H9 (cell line): ENCODE data around the gene PIP5KL1. TPM values are rescaled to one million over a fixed set of nuclear protein-coding genes. Genes with fewer than 3 reads are reported as not detected.

Experiments used
- DNase-seq: peaks from one replicate; pipeline ENCODE4 v3.0.0-alpha.2; 2017
- H2AFZ ChIP-seq: one replicate; pipeline ENCODE4 v1.6.1; 2013; ENCODE audit warnings: mild to moderate bottlenecking, low read length, control low read depth, moderate library complexity
- H2AK5ac ChIP-seq: 2 replicates; pipeline ENCODE4 v1.6.1; 2013; ENCODE audit warnings: low read length, control low read depth, mixed read lengths; ENCODE audit not compliant: insufficient read length
- H2BK120ac ChIP-seq: one replicate; pipeline ENCODE4 v1.6.1; 2013; ENCODE audit warnings: low read depth, mild to moderate bottlenecking, low read length, control low read depth, inconsistent platforms; ENCODE audit not compliant: poor library complexity, severe bottlenecking
- H2BK12ac ChIP-seq: 2 replicates; pipeline ENCODE4 v1.6.1; 2013; ENCODE audit warnings: low read length, control low read depth, mixed read lengths, low read depth; ENCODE audit not compliant: insufficient read length
- H2BK15ac ChIP-seq: 2 replicates; pipeline ENCODE4 v1.6.1; 2013; ENCODE audit warnings: low read depth, low read length, control low read depth
- H2BK20ac ChIP-seq: one replicate; pipeline ENCODE4 v1.6.1; 2013; ENCODE audit warnings: low read depth, mild to moderate bottlenecking, low read length, control low read depth, inconsistent platforms; ENCODE audit not compliant: poor library complexity, severe bottlenecking
- H2BK5ac ChIP-seq: 2 replicates; pipeline ENCODE4 v1.6.1; 2013; ENCODE audit warnings: low read length, control low read depth, mixed read lengths; ENCODE audit not compliant: insufficient read length
- H3K14ac ChIP-seq: 2 replicates; pipeline ENCODE4 v1.6.1; 2013; ENCODE audit warnings: low read length, control low read depth; ENCODE audit not compliant: insufficient read depth
- H3K18ac ChIP-seq: 2 replicates; pipeline ENCODE4 v1.6.1; 2013; ENCODE audit warnings: low read depth, mild to moderate bottlenecking, mixed read lengths, low read length, control low read depth; ENCODE audit not compliant: insufficient read length
- H3K23ac ChIP-seq: 2 replicates; pipeline ENCODE4 v1.6.1; 2013; ENCODE audit warnings: low read length, control low read depth, mixed read lengths, low read depth; ENCODE audit not compliant: insufficient read length
- H3K23me2 ChIP-seq: 2 replicates; pipeline ENCODE4 v1.6.1; 2013; ENCODE audit warnings: low read depth, mild to moderate bottlenecking, mixed read lengths, low read length, control low read depth; ENCODE audit not compliant: insufficient read length, poor library complexity, severe bottlenecking
- H3K27ac ChIP-seq: 2 replicates; pipeline ENCODE4 v1.5.1; 2013; ENCODE audit warnings: low read length, control low read depth, mixed read lengths, low read depth; ENCODE audit not compliant: insufficient read length
- H3K27me3 ChIP-seq: 2 replicates; pipeline ENCODE4 v1.6.1; 2013; ENCODE audit warnings: low read length, control low read depth, inconsistent platforms; ENCODE audit not compliant: insufficient read depth
- H3K4ac ChIP-seq: 2 replicates; pipeline ENCODE4 v1.6.1; 2013; ENCODE audit warnings: low read depth, mild to moderate bottlenecking, control low read depth, inconsistent platforms, low read length, moderate library complexity
- H3K4me1 ChIP-seq: 2 replicates; pipeline ENCODE4 v1.6.1; 2013; ENCODE audit warnings: low read length, control low read depth, inconsistent platforms; ENCODE audit not compliant: insufficient read depth
- H3K4me2 ChIP-seq: 2 replicates; pipeline ENCODE4 v1.6.1; 2013; ENCODE audit warnings: low read length, control low read depth, mixed read lengths; ENCODE audit not compliant: insufficient read length, insufficient read depth
- H3K56ac ChIP-seq: 2 replicates; pipeline ENCODE4 v1.6.1; 2013; ENCODE audit warnings: low read depth, mild to moderate bottlenecking, mixed read lengths, low read length, control low read depth; ENCODE audit not compliant: insufficient read length
- H3K79me1 ChIP-seq: 2 replicates; pipeline ENCODE4 v1.6.1; 2013; ENCODE audit warnings: low read depth, mild to moderate bottlenecking, moderate library complexity, low read length, control low read depth, inconsistent platforms; ENCODE audit not compliant: insufficient read depth, poor library complexity, severe bottlenecking
- H3K79me2 ChIP-seq: 2 replicates; pipeline ENCODE4 v1.6.1; 2013; ENCODE audit warnings: low read length, control low read depth, inconsistent platforms; ENCODE audit not compliant: insufficient read depth
- H3K9ac ChIP-seq: 2 replicates; pipeline ENCODE4 v1.6.1; 2013; ENCODE audit warnings: low read length, control low read depth, mixed read lengths; ENCODE audit not compliant: insufficient read length; ENCODE audit errors: extremely low read depth
- H3K9me3 ChIP-seq: one replicate; pipeline ENCODE4 v1.6.1; 2013; ENCODE audit warnings: low read depth, low read length, inconsistent platforms; ENCODE audit not compliant: control insufficient read depth
- H3T11ph ChIP-seq: one replicate; pipeline ENCODE4 v1.6.1; 2013; ENCODE audit warnings: mild to moderate bottlenecking, low read length, control low read depth, inconsistent platforms
- H4K20me1 ChIP-seq: one replicate; pipeline ENCODE4 v1.6.1; 2013; ENCODE audit not compliant: control insufficient read depth, insufficient read length, insufficient read depth
- H4K5ac ChIP-seq: 2 replicates; pipeline ENCODE4 v1.6.1; 2013; ENCODE audit warnings: low read depth, mild to moderate bottlenecking, mixed read lengths, low read length, control low read depth; ENCODE audit not compliant: insufficient read length
- H4K8ac ChIP-seq: replicated peaks from 2 replicates; pipeline ENCODE4 v1.6.1; 2013; ENCODE audit warnings: low read length, control low read depth, mixed read lengths, low read depth; ENCODE audit not compliant: insufficient read length
- H4K91ac ChIP-seq: 2 replicates; pipeline ENCODE4 v1.6.1; 2013; ENCODE audit warnings: low read depth, mild to moderate bottlenecking, moderate library complexity, mixed read lengths, low read length, control low read depth; ENCODE audit not compliant: insufficient read length
- H3K27ac Mint-ChIP-seq, 3 experiments: 2 replicates in 2 of 3; 3 replicates in 1 of 3; pipeline ENCODE4 v1.8.0; 2020 to 2021; ENCODE audit warnings: mixed read lengths in 3 of 3, mild to moderate bottlenecking in 1 of 3, moderate library complexity in 1 of 3
- H3K27me3 Mint-ChIP-seq: 2 replicates; pipeline ENCODE4 v1.8.0; 2021; ENCODE audit warnings: low read depth, mild to moderate bottlenecking, moderate library complexity, mixed read lengths
- H3K36me3 Mint-ChIP-seq, 3 experiments: 2 replicates in 2 of 3; 3 replicates in 1 of 3; pipeline ENCODE4 v1.8.0; 2020 to 2021; ENCODE audit warnings: low read depth in 3 of 3, mixed read lengths in 3 of 3; ENCODE audit not compliant: insufficient read depth in 1 of 3
- H3K4me1 Mint-ChIP-seq, 2 experiments: 2 replicates each; pipeline ENCODE4 v1.8.0; 2020; ENCODE audit warnings: mixed read lengths in 2 of 2
- H3K4me3 Mint-ChIP-seq, 2 experiments: 2 replicates in 1 of 2; 3 replicates in 1 of 2; pipeline ENCODE4 v1.8.0; 2020 to 2021; ENCODE audit warnings: mild to moderate bottlenecking in 2 of 2, mixed read lengths in 2 of 2, moderate library complexity in 1 of 2
- H3K9me3 Mint-ChIP-seq, 2 experiments: 2 replicates in 1 of 2; 3 replicates in 1 of 2; pipeline ENCODE4 v1.8.0; 2020; ENCODE audit warnings: mild to moderate bottlenecking in 2 of 2, mixed read lengths in 2 of 2, moderate library complexity in 1 of 2
- WGBS: extraction: QIAGEN DNeasy Blood & Tissue Kit; methylation state at CpG from one replicate; pipeline ENCODE4 v1.1.7; 2013; ENCODE audit warnings: missing lambda C conversion rate, low lambda C conversion rate, mixed read lengths; ENCODE audit not compliant: insufficient read length; ENCODE audit errors: extremely low coverage; 5-methylcytosine and 5-hydroxymethylcytosine counted together
- total RNA-seq: library from RNA; stranded (reverse); gene quantifications from 2 replicates; pipeline ENCODE4 v1.2.1, GENCODE V29; 2021
- TF ChIP-seq, protein P1 (sequence below): fragments of 200-600 bp; sonication (generic); conservative IDR thresholded peaks from 3 replicates; pipeline ENCODE4 v1.8.0; 2021; ENCODE audit warnings: antibody characterized with exemption, mild to moderate bottlenecking

PIP5KL1 gene
- total RNA-seq, 1 experiment from 2014 or later, result 11.6 TPM

DNA sequence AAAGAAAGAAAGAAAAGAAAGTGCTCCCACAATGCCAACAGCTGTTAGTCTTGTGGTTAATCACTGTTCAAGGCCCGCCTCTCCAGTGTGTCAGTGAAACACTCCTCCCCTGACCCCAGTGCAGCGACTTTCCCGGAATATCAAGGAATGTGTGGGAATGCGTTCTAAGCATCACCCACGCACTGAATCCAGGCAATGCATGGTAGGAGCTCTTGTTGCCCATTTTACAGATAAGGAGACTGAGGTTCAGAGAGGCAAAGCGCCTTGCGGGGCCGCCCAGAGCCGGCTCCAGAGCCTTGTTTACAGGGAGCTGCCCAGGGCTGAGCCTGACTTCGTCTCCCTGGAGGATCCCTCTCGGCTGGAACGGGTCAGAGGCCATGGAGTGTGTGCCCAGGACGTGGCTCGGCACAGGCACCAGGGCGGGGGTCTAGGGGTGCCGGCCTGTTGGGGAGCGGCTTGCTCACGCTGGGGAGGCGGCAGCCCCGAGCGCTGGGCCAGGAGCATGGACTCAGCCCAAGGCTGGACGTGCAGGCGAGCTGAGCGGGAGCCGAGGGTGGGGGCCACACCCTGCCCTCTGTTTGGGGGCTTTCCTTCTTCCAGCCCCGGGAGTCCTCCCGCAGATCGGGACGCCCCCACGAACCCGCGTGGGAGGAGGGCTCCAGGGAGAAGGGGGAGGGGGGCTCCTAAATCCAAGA is 32.0 kb downstream of the PIP5KL1 start:
- peak overlapping the region; percentile 66 for H3K9ac ChIP-seq
- peak; percentile 41 for DNase-seq
- H2BK20ac ChIP-seq, result no peak overlapping the region
- TF ChIP-seq, protein P1, sequence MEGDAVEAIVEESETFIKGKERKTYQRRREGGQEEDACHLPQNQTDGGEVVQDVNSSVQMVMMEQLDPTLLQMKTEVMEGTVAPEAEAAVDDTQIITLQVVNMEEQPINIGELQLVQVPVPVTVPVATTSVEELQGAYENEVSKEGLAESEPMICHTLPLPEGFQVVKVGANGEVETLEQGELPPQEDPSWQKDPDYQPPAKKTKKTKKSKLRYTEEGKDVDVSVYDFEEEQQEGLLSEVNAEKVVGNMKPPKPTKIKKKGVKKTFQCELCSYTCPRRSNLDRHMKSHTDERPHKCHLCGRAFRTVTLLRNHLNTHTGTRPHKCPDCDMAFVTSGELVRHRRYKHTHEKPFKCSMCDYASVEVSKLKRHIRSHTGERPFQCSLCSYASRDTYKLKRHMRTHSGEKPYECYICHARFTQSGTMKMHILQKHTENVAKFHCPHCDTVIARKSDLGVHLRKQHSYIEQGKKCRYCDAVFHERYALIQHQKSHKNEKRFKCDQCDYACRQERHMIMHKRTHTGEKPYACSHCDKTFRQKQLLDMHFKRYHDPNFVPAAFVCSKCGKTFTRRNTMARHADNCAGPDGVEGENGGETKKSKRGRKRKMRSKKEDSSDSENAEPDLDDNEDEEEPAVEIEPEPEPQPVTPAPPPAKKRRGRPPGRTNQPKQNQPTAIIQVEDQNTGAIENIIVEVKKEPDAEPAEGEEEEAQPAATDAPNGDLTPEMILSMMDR, result no peak
- no peak overlapping the region for H4K5ac ChIP-seq
- no peak overlapping the region for H2BK5ac ChIP-seq
- H3K18ac ChIP-seq, result peak overlapping the region; percentile 87
- H3K14ac ChIP-seq, result peak overlapping the region; percentile 80
- no peaks in the 10 kb centered on the region for H3K79me2 ChIP-seq
- H4K91ac ChIP-seq, result no peak overlapping the region
- no peak overlapping the region for H2BK120ac ChIP-seq
- H3K36me3 Mint-ChIP-seq, result peaks cover 25 to 33% (median 29%) of the 10 kb centered on the region in 3 experiments
- no peaks in the 10 kb centered on the region for H3K79me1 ChIP-seq
- no peak overlapping the region for H3K4ac ChIP-seq
- peak overlapping the region in 2 of 3 experiments; percentile 68 to 91; a peak in 3 of 7 replicates for H3K27ac Mint-ChIP-seq
- no peak overlapping the region for H3K27ac ChIP-seq
- no peak overlapping the region for H3T11ph ChIP-seq
- H4K8ac ChIP-seq, result no peak overlapping the region
- H3K27me3 ChIP-seq, result no peaks in the 10 kb centered on the region
- H3K23ac ChIP-seq, result no peak overlapping the region
- no CpG with 5 or more reads among the region's 32 CpGs for WGBS
- H2AK5ac ChIP-seq, result no peak overlapping the region
- no peak overlapping the region; the same call in 1 of the 2 replicates for H2BK15ac ChIP-seq
- H2BK12ac ChIP-seq, result no peak overlapping the region
- no peaks in the 10 kb centered on the region for H4K20me1 ChIP-seq
- peaks cover 15 to 33% of the 10 kb centered on the region in 2 experiments for H3K4me1 Mint-ChIP-seq
- H3K27me3 Mint-ChIP-seq, result no peaks in the 10 kb centered on the region
- H3K4me2 ChIP-seq, result peak overlapping the region; percentile 64
- H3K56ac ChIP-seq, result no peak overlapping the region
- peaks cover 3% of the 10 kb centered on the region; the same call in 1 of the 2 replicates for H3K4me1 ChIP-seq
- 0 out of 5 replicates have a peak, but pooled peaks cover 0 to 2% of the 10 kb centered on the region in 2 experiments for H3K9me3 Mint-ChIP-seq
- peak overlapping the region; percentile 81 to 91 for H3K4me3 Mint-ChIP-seq
- H3K9me3 ChIP-seq, result no peaks in the 10 kb centered on the region
- peaks cover 4% of the 10 kb centered on the region for H3K23me2 ChIP-seq
- no peak overlapping the region for H2AFZ ChIP-seq
